ENCODE data around the gene TRAPPC12. TPM values are rescaled to one million over a fixed set of nuclear protein-coding genes. Genes with fewer than 3 reads are reported as not detected.

TRAPPC12 gene
- total RNA-seq, 1 donor from 2014 or later, result 130 TPM

DNA sequence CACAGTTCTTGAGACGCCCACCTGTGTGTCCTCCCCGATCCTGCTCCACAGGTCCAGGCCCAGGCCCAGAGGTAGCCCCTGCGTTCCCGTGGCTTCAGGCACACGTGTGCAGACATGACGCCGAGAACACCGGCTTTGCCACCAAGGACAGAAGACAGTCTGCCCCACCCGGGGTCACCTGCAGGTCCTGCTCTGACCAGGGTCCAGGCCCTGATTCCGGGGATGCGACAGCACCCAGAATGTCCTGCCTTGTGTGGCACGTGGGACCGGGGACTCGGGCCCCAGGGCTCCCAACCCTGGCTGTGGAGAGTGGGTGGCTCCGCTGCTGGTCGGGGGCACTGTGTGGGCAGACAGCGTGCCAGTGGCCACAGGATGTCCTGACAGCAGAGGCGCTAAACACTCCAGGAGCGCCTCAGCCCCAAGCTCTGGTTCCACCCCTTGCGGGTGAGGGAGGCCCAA, 102.9 kb downstream of the TRAPPC12 start:
- no peak for DNase-seq
- H3K27ac Mint-ChIP-seq (ENCODE audit: unreplicated experiment), result no peak overlapping the region
- H3K27me3 Mint-ChIP-seq (ENCODE audit: unreplicated experiment), result peaks cover 3% of the 10 kb centered on the region
- H3K4me1 Mint-ChIP-seq (ENCODE audit: low read depth, unreplicated experiment), result no peaks in the 10 kb centered on the region
- TF ChIP-seq CTCF (IDR thresholded peaks at IDR 0.05; ENCODE audit: partially characterized antibody, unreplicated experiment), result no peak
- peaks cover 7% of the 10 kb centered on the region for H3K9me3 Mint-ChIP-seq (ENCODE audit: unreplicated experiment)
- peaks cover 16% of the 10 kb centered on the region for H3K36me3 Mint-ChIP-seq (ENCODE audit: unreplicated experiment)
- H3K4me3 Mint-ChIP-seq (ENCODE audit: unreplicated experiment), result no peak overlapping the region

DNA sequence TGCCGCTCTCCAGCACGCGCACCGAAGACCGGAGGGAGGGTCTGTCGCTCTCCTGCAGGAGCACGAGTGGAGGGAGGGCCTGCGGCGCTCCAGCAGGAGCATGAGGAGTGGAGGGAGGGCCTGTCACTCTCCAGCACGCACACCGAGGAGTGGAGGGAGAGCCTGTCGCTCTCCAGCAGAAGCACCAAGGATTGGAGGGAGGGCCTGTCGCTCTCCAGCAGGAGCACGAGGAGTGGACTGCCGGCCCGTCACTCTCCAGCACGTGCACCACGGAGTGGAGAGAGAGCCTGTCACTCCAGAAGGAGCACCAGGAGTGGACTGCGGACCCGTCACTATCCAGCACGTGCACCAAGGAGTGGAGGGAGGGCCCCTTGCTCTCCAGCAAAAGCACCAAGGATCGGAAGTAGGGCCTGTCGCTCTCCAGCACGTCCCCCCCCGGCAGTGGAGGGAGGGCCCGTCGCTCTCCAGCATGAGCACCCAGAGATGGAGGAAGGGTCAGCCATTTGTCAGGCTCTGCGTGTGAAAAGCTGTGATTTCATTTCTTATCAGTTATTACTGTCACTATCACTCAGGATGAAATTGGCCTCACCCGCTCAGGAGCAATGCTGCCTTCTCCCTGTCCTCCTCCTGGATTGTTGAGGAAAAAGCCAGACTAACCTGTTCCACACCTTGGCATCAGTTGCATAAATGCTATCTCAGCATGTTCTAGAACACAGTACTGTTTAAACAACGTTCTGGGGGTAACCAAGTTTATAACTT, 103.9 kb downstream of the TRAPPC12 start:
- no peak for DNase-seq
- no peak for TF ChIP-seq CTCF (IDR thresholded peaks at IDR 0.05; ENCODE audit: partially characterized antibody, unreplicated experiment)
- no peak overlapping the region for H3K27ac Mint-ChIP-seq (ENCODE audit: unreplicated experiment)
- H3K9me3 Mint-ChIP-seq (ENCODE audit: unreplicated experiment), result peaks cover 13% of the 10 kb centered on the region
- H3K27me3 Mint-ChIP-seq (ENCODE audit: unreplicated experiment), result peaks cover 3% of the 10 kb centered on the region
- no peak overlapping the region for H3K4me3 Mint-ChIP-seq (ENCODE audit: unreplicated experiment)
- peaks cover 4% of the 10 kb centered on the region for H3K4me1 Mint-ChIP-seq (ENCODE audit: low read depth, unreplicated experiment)
- peaks cover 16% of the 10 kb centered on the region for H3K36me3 Mint-ChIP-seq (ENCODE audit: unreplicated experiment)

DNA sequence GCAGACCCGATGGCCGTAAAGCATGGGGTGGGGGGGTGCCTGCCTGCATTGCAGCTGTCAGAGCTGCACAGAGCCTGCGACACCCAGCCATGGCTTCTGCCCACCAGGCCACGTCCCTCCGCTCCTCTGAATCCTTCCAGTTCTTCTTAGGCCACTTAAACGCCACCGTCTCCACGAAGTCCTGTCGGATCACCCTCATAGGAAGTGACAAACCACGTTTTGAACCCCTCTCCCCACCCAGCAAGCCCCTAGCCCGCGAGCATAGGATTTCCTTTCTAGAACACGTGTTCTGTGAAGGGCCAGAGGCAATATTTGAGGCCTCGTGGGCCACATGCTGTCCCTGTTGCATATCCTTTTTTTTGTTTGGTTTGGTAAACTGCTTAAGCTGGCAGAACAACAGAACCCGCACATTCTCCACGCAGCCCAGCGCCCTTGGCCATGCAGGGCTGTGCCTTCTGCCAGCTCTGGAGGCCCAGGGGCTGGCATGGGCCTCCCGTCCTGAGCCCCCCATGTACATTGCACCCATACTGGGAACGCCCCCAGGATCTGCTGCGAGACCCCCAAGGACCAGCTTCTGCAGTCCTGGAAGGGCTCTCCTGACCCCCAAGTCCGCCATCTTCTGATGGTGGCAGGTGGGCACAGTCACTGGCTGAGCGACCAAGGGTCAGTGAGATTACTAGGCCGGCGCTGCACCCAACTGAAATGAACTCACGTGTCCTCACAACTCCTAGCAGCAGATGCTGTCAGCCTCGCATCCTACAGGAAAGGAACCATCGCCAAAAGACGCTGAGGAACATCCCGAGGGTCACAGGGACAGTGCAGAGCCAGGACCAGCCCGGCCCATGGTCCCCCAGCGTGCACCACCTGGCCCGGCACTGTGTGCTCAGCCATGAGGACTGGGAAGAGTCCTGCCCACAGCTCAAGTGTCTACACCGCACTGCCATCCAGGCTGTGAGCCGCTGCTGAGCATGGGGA, 104.8 kb downstream of the TRAPPC12 start:
- no peak for DNase-seq
- Mint-ChIP-seq H3K4me1 (ENCODE audit: low read depth, unreplicated experiment) (peaks cover 9% of the 10 kb centered on the region), H3K36me3 (ENCODE audit: unreplicated experiment) (peaks cover 16% of the 10 kb centered on the region), H3K9me3 (ENCODE audit: unreplicated experiment) (peaks cover 14% of the 10 kb centered on the region), H3K27ac (ENCODE audit: unreplicated experiment) (no peak overlapping the region), H3K27me3 (ENCODE audit: unreplicated experiment) (peaks cover 3% of the 10 kb centered on the region), H3K4me3 (ENCODE audit: unreplicated experiment) (no peak overlapping the region)
- no peak for TF ChIP-seq CTCF (IDR thresholded peaks at IDR 0.05; ENCODE audit: partially characterized antibody, unreplicated experiment)

GRCh38 chr2:3485166-3485565, 105.7 kb downstream of the TRAPPC12 start:
- peaks cover 17% of the 10 kb centered on the region for H3K9me3 Mint-ChIP-seq (ENCODE audit: unreplicated experiment)
- H3K4me1 Mint-ChIP-seq (ENCODE audit: low read depth, unreplicated experiment), result peaks cover 9% of the 10 kb centered on the region
- TF ChIP-seq CTCF (IDR thresholded peaks at IDR 0.05; ENCODE audit: partially characterized antibody, unreplicated experiment), result no peak
- no peak for DNase-seq
- peaks cover 5% of the 10 kb centered on the region for H3K27me3 Mint-ChIP-seq (ENCODE audit: unreplicated experiment)
- H3K27ac Mint-ChIP-seq (ENCODE audit: unreplicated experiment), result no peak overlapping the region
- peaks cover 16% of the 10 kb centered on the region for H3K36me3 Mint-ChIP-seq (ENCODE audit: unreplicated experiment)
- no peak overlapping the region for H3K4me3 Mint-ChIP-seq (ENCODE audit: unreplicated experiment)

Measured in glutamatergic neuron (in vitro differentiated cells).